HCT116 (cell line): ENCODE data around the gene KLHL5. TPM values are rescaled to one million over a fixed set of nuclear protein-coding genes. Genes with fewer than 3 reads are reported as not detected.

Experiments used
- ATAC-seq: fragments of 200-7000 bp; cut with Tn5 transposase; 2 replicates; pipeline ENCODE4 v1.9.1; 2020; ENCODE audit warnings: mild to moderate bottlenecking, moderate library complexity
- BruUV-seq: library from RNA; stranded (reverse); fragments of 400-500 nt; replicated peaks from 2 replicates; lab custom pipeline; 2021; lab: Mats Ljungman, UMichigan
- CTCF ChIA-PET: fragments of 300-600 bp; sonication (Branson Sonifier 250); formaldehyde crosslinking; loops from one replicate; lab custom pipeline; 2021; ENCODE audit warnings: antibody characterized with exemption; lab: Charles Lee
- POLR2A ChIA-PET: fragments of 300-600, 350-600 bp; sonication (Branson Sonifier 250); formaldehyde crosslinking; loops from one replicate; lab custom pipeline; 2021; ENCODE audit warnings: antibody characterized with exemption; lab: Charles Lee
- RAD21 ChIA-PET, 2 experiments: fragments of 300-600 bp; sonication (Branson Sonifier 250); formaldehyde crosslinking; loops; one replicate each; lab custom pipeline; 2023; ENCODE audit warnings: low total read pairs in 2 of 2; ENCODE audit not compliant: uncharacterized antibody in 2 of 2, unreplicated experiment in 2 of 2, low non-redundant PET in 1 of 2; lab: Charles Lee
- DNase-seq: peaks from one replicate; pipeline ENCODE4 v3.0.0-alpha.2; 2010; ENCODE audit warnings: low read depth, low spot score
- H2AFZ ChIP-seq: fragments of 200-600 bp; shearing (Covaris generic), sonication (generic); 2 replicates; pipeline ENCODE4 v1.6.1; 2017; ENCODE audit warnings: low read depth, mixed run types, mixed read lengths, antibody characterized with exemption, low read length; ENCODE audit not compliant: poor library complexity, severe bottlenecking
- H3K27ac ChIP-seq: 2 replicates; pipeline ENCODE4 v1.5.1; 2012; ENCODE audit warnings: low read depth, low read length
- H3K27me3 ChIP-seq: fragments of 200-600 bp; sonication (generic); 2 replicates; pipeline ENCODE4 v1.6.1; 2016; ENCODE audit warnings: mixed run types, low read length, mixed read lengths; ENCODE audit not compliant: insufficient read depth
- H3K36me3 ChIP-seq, 2 experiments: fragments of 200-500 bp in 1 of 2; fragments of 200-600 bp in 1 of 2; sonication (Bioruptor generic) in 1 of 2; sonication (generic) in 1 of 2; 2 replicates each; pipeline versions ENCODE4 v1.5.1 to v1.6.1; 2014 to 2016; ENCODE audit warnings: low read length in 2 of 2, inconsistent platforms in 1 of 2, mixed read lengths in 1 of 2, mixed run types in 1 of 2; ENCODE audit not compliant: insufficient read depth in 2 of 2, control insufficient read depth in 1 of 2
- H3K4me1 ChIP-seq, 2 experiments: fragments of 200-600 bp in 1 of 2; sonication (generic) in 1 of 2; 2 replicates each; pipeline versions ENCODE4 v1.5.1 to v1.6.1; 2012 to 2017; ENCODE audit warnings: low read length in 2 of 2, inconsistent platforms in 1 of 2, mild to moderate bottlenecking in 1 of 2, mixed read lengths in 1 of 2, mixed run types in 1 of 2, moderate library complexity in 1 of 2; ENCODE audit not compliant: insufficient read depth in 2 of 2, control insufficient read depth in 1 of 2
- H3K4me2 ChIP-seq: fragments of 200-600 bp; sonication (generic); 2 replicates; pipeline ENCODE4 v1.6.1; 2017; ENCODE audit warnings: mixed run types, low read length, mixed read lengths
- H3K4me3 ChIP-seq, 2 experiments: fragments of 200-600 bp in 1 of 2; sonication (generic) in 1 of 2; replicated peaks in 1 of 2; 2 replicates each; pipeline ENCODE4 v1.5.1; 2011 to 2016; ENCODE audit warnings: low read length in 2 of 2, control low read depth in 1 of 2, low read depth in 1 of 2, mild to moderate bottlenecking in 1 of 2, mixed read lengths in 1 of 2, mixed run types in 1 of 2
- H3K79me2 ChIP-seq: fragments of 200-600 bp; sonication (generic); 2 replicates; pipeline ENCODE4 v1.6.1; 2017; ENCODE audit warnings: mild to moderate bottlenecking, mixed run types, low read length, moderate library complexity, mixed read lengths; ENCODE audit not compliant: insufficient read depth
- H3K9ac ChIP-seq: fragments of 200-600 bp; sonication (generic); 2 replicates; pipeline ENCODE4 v1.6.1; 2016; ENCODE audit warnings: low read length, mixed read lengths
- H3K9me2 ChIP-seq: fragments of 200-600 bp; sonication (generic), shearing (Covaris generic); 2 replicates; pipeline ENCODE4 v1.6.1; 2017; ENCODE audit warnings: mixed run types, mild to moderate bottlenecking, moderate library complexity; ENCODE audit not compliant: insufficient read depth
- H3K9me3 ChIP-seq, 2 experiments: fragments of 200-500 bp in 1 of 2; fragments of 200-600 bp in 1 of 2; sonication (Bioruptor generic) in 1 of 2; sonication (generic) in 1 of 2; 2 replicates each; pipeline ENCODE4 v1.6.1; 2014 to 2017; ENCODE audit warnings: low read length in 2 of 2, mixed read lengths in 2 of 2, inconsistent platforms in 1 of 2, low read depth in 1 of 2, mild to moderate bottlenecking in 1 of 2, mixed run types in 1 of 2, moderate library complexity in 1 of 2; ENCODE audit not compliant: control insufficient read depth in 1 of 2, insufficient read depth in 1 of 2
- H4K20me1 ChIP-seq: fragments of 200-600 bp; sonication (generic), shearing (Covaris generic); 2 replicates; pipeline ENCODE4 v1.6.1; 2017; ENCODE audit warnings: mixed run types, mild to moderate bottlenecking, moderate library complexity; ENCODE audit not compliant: insufficient read depth
- EZH2phosphoT487 ChIP-seq: fragments of 200-600 bp; IDR thresholded peaks from 2 replicates; pipeline ENCODE4 v1.6.1; 2018; ENCODE audit warnings: antibody characterized with exemption, borderline replicate concordance
- FOSL1 ChIP-seq: IDR thresholded peaks from 2 replicates; pipeline ENCODE4 v1.6.1; 2012; ENCODE audit warnings: low read depth
- POLR2A ChIP-seq: IDR thresholded peaks from 2 replicates; pipeline ENCODE4 v1.7.0; 2011; ENCODE audit warnings: borderline replicate concordance; ENCODE audit not compliant: insufficient read depth, insufficient read length; ENCODE audit errors: extremely low read depth
- RAD21 ChIP-seq: IDR thresholded peaks from 2 replicates; pipeline ENCODE4 v1.6.1; 2012; ENCODE audit warnings: low read depth, mild to moderate bottlenecking
- TCF7L2 ChIP-seq: IDR thresholded peaks from 2 replicates; pipeline ENCODE4 v1.7.0; 2011; ENCODE audit warnings: borderline replicate concordance, inconsistent platforms; ENCODE audit not compliant: insufficient read depth, insufficient read length; ENCODE audit errors: extremely low read depth
- YY1 ChIP-seq: IDR thresholded peaks from 2 replicates; pipeline ENCODE4 v1.6.1; 2011; ENCODE audit warnings: low read length, low read depth, moderate library complexity, mild to moderate bottlenecking; ENCODE audit not compliant: insufficient replicate concordance; ENCODE audit errors: extremely low read depth
- ZBTB33 ChIP-seq: IDR thresholded peaks from 2 replicates; pipeline ENCODE4 v1.6.1; 2011; ENCODE audit warnings: mild to moderate bottlenecking, low read length, moderate library complexity; ENCODE audit not compliant: insufficient replicate concordance; ENCODE audit errors: extremely low read depth
- ZFX ChIP-seq: fragments of 450-650 bp; IDR thresholded peaks from 2 replicates; pipeline ENCODE4 v1.6.1; 2017
- intact Hi-C: fragments of 100-400 bp; cut with micrococcal nuclease; formaldehyde crosslinking; loops from 2 replicates; pipeline ENCODE4 v1.10.0; 2022
- total RNA-seq: library from RNA; stranded (reverse); gene quantifications from one replicate; pipeline ENCODE4 v1.2.1, GENCODE V29; 2021; ENCODE audit not compliant: unreplicated experiment
- TF ChIP-seq, protein P1 (sequence below), 3 experiments: fragments of 200-600 bp in 1 of 3; sonication (generic) in 1 of 3; IDR thresholded peaks in 2 of 3; conservative IDR thresholded peaks in 1 of 3; 2 replicates each; pipeline ENCODE4 v1.5.1; 2012 to 2017; ENCODE audit warnings: low read depth in 2 of 3, low read length in 2 of 3, antibody characterized with exemption in 1 of 3, borderline replicate concordance in 1 of 3, control low read depth in 1 of 3, mild to moderate bottlenecking in 1 of 3, mixed read lengths in 1 of 3, mixed run types in 1 of 3, moderate library complexity in 1 of 3; ENCODE audit not compliant: insufficient read depth in 1 of 3

The KLHL5 gene
- total RNA-seq, 1 experiment from 2014 or later = 20.8 TPM

- TF ChIP-seq FOSL1 (no peak), EZH2phosphoT487 (no peak), ZBTB33 (no peak)
Measured at GRCh38 chr4:39046249-39046648, 15.8 kb upstream of the KLHL5 start (continued).

DNA sequence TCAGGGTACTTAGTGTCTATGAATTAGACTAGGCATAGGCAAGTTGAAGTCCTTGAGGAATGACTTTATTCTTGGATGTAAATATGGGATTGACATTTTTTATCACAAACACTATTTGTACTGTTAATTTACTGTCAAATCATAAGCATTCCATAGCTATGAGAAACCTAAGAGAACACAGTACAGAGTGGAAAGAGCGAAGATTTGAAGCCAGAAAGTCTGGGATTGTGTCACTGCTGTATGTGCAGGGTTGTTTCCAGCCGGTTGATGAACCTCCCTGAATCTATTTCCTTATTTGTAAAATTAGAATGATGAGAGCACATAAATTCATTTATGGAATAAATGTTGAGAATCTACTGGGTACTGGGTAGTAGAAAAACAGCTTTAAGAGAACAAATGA lies 14.4 kb upstream of the KLHL5 start:
- Histone ChIP-seq H3K4me1 (peaks cover 21 to 27% of the 10 kb centered on the region in 2 experiments), H3K79me2 (no peaks in the 10 kb centered on the region), H3K9me3 (no peaks in the 10 kb centered on the region), H3K4me3 (no peak overlapping the region), H3K27ac (no peak overlapping the region), H3K4me2 (no peak overlapping the region), H3K36me3 (no peaks in the 10 kb centered on the region), H2AFZ (no peak overlapping the region), H3K27me3 (no peaks in the 10 kb centered on the region), H3K9ac (no peak overlapping the region), H4K20me1 (no peaks in the 10 kb centered on the region), H3K9me2 (no peaks in the 10 kb centered on the region)
- DNase-seq (no peak), ATAC-seq (no peak)
- BruUV-seq = no TSS peak
- RAD21 ChIA-PET = no interaction called here
- no peak for TF ChIP-seq RAD21
- no peak for TF ChIP-seq ZFX
- no peak for TF ChIP-seq POLR2A
- TF ChIP-seq, protein P1, sequence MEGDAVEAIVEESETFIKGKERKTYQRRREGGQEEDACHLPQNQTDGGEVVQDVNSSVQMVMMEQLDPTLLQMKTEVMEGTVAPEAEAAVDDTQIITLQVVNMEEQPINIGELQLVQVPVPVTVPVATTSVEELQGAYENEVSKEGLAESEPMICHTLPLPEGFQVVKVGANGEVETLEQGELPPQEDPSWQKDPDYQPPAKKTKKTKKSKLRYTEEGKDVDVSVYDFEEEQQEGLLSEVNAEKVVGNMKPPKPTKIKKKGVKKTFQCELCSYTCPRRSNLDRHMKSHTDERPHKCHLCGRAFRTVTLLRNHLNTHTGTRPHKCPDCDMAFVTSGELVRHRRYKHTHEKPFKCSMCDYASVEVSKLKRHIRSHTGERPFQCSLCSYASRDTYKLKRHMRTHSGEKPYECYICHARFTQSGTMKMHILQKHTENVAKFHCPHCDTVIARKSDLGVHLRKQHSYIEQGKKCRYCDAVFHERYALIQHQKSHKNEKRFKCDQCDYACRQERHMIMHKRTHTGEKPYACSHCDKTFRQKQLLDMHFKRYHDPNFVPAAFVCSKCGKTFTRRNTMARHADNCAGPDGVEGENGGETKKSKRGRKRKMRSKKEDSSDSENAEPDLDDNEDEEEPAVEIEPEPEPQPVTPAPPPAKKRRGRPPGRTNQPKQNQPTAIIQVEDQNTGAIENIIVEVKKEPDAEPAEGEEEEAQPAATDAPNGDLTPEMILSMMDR (IDR thresholded peaks at IDR 0.05 in 2 of 3, conservative IDR thresholded peaks at IDR 0.05 in 1 of 3; ENCODE audit: borderline replicate concordance in 1 of 3, insufficient read depth in 1 of 3, low read depth in 2 of 3, low read length in 2 of 3) = no peak
- no peak for TF ChIP-seq YY1
- no peak for TF ChIP-seq TCF7L2
- POLR2A ChIA-PET = no interaction called here
- CTCF ChIA-PET = no interaction called here
- intact Hi-C loops = no loop called here
